MM.1S (cell line): ENCODE data around the gene MTA2.
"Not testable (repeated sequence)": the region's sequence is repeated elsewhere in the genome, so short reads cannot be mapped to it uniquely, and the experiment has no call there.

ENCODE experiments used
- DNase-seq: peaks from one replicate; pipeline ENCODE4 v3.0.0-alpha.2; 2015
- H2AFZ ChIP-seq: fragments of 300-600 bp; sonication (generic); 2 replicates; pipeline ENCODE4 v1.6.0; 2016; ENCODE audit warnings: antibody characterized with exemption, low read length
- H3F3A ChIP-seq: fragments of 300-600 bp; sonication (generic); 2 replicates; pipeline ENCODE4 v1.6.1; 2016; ENCODE audit warnings: mild to moderate bottlenecking, antibody characterized with exemption, low read length, moderate library complexity, mixed read lengths; ENCODE audit not compliant: insufficient read depth
- H3K27ac ChIP-seq: fragments of 300-600 bp; sonication (generic); 2 replicates; pipeline ENCODE4 v1.5.1; 2016; ENCODE audit warnings: mild to moderate bottlenecking, low read length
- H3K27me3 ChIP-seq: fragments of 300-600 bp; sonication (generic); replicated peaks from 2 replicates; pipeline ENCODE4 v1.6.0; 2016; ENCODE audit warnings: low read length; ENCODE audit not compliant: insufficient read depth
- H3K36me3 ChIP-seq: fragments of 300-600 bp; sonication (generic); replicated peaks from 2 replicates; pipeline ENCODE4 v1.6.1; 2016; ENCODE audit warnings: mild to moderate bottlenecking, low read length, mixed read lengths; ENCODE audit not compliant: insufficient read depth
- H3K4me1 ChIP-seq: fragments of 300-600 bp; sonication (generic); 2 replicates; pipeline ENCODE4 v1.6.1; 2016; ENCODE audit warnings: low read length, mixed read lengths
- H3K4me2 ChIP-seq: fragments of 300-600 bp; sonication (generic); 2 replicates; pipeline ENCODE4 v1.6.0; 2016; ENCODE audit warnings: low read depth, low read length
- H3K4me3 ChIP-seq: fragments of 300-600 bp; sonication (generic); 2 replicates; pipeline ENCODE4 v1.5.1; 2016; ENCODE audit warnings: low read length, mixed read lengths
- H3K79me2 ChIP-seq: fragments of 300-600 bp; sonication (generic); 2 replicates; pipeline ENCODE4 v1.6.1; 2016; ENCODE audit warnings: mixed run types, low read length, mixed read lengths
- H3K9ac ChIP-seq: fragments of 300-600 bp; sonication (generic); 2 replicates; pipeline ENCODE4 v1.6.1; 2016; ENCODE audit warnings: low read length, mixed read lengths
- H3K9me2 ChIP-seq: fragments of 300-600 bp; sonication (generic); replicated peaks from 2 replicates; pipeline ENCODE4 v1.6.1; 2016; ENCODE audit warnings: mild to moderate bottlenecking, low read length, mixed read lengths; ENCODE audit not compliant: insufficient read depth
- H3K9me3 ChIP-seq: fragments of 300-600 bp; sonication (generic); replicated peaks from 2 replicates; pipeline ENCODE4 v1.6.1; 2016; ENCODE audit warnings: mild to moderate bottlenecking, low read length, mixed read lengths; ENCODE audit not compliant: insufficient read depth
- H4K20me1 ChIP-seq: fragments of 300-600 bp; sonication (generic); 2 replicates; pipeline ENCODE4 v1.6.1; 2016; ENCODE audit warnings: mild to moderate bottlenecking, low read length, moderate library complexity, mixed read lengths; ENCODE audit not compliant: insufficient read depth
- CTCF ChIP-seq: fragments of 300-600 bp; sonication (generic); IDR thresholded peaks from 2 replicates; pipeline ENCODE4 v1.5.1; 2016; ENCODE audit warnings: antibody characterized with exemption, low read length, mixed read lengths
- EZH2 ChIP-seq: fragments of 300-600 bp; sonication (generic); optimal IDR thresholded peaks from 2 replicates; pipeline ENCODE3; 2017; ENCODE audit warnings: low read depth, mild to moderate bottlenecking, antibody characterized with exemption, low read length, mixed read lengths
- EZH2phosphoT487 ChIP-seq: fragments of 300-600 bp; sonication (generic); IDR thresholded peaks from 2 replicates; pipeline ENCODE4 v1.6.1; 2018; ENCODE audit warnings: antibody characterized with exemption, low read length

The MTA2 gene

DNA sequence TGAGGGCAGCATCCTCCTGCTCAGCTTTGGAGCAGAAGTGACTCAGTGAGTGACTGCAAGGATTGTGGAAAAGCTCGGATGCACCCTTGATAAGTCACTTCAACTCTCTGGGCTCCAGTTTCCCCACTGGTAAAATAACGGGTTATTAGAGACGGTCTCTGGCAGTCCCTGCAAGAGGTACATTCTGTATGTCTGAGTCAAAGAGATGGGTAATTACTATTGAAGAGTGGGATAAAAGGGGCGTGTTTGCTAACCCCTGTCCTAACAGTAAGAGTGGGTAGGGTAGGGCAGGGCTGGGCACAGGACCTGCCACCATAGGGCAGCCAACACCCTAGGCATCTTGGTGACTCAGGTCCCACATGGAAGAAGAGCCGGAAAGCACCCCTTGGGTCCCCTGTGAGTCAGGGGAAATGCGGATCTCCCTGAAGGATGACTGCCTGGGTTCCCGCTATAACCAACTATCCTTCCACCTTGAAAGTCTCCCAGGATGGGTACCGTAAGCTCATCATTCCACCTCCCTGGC is 47.8 kb downstream of the MTA2 start:
- Histone ChIP-seq H3K27ac (no peak overlapping the region), H3K9me2 (no peaks in the 10 kb centered on the region), H3K79me2 (peaks cover 4% of the 10 kb centered on the region), H3K4me3 (no peak overlapping the region), H4K20me1 (no peaks in the 10 kb centered on the region), H3K4me1 (peaks cover 66% of the 10 kb centered on the region), H3K4me2 (no peak overlapping the region), H3F3A (peaks cover 55% of the 10 kb centered on the region), H3K36me3 (no peaks in the 10 kb centered on the region), H3K9ac (no peak overlapping the region), H3K27me3 (no peaks in the 10 kb centered on the region), H2AFZ (no peak overlapping the region), H3K9me3 (no peaks in the 10 kb centered on the region)
- TF ChIP-seq CTCF (no peak), EZH2 (no peak), EZH2phosphoT487 (no peak)
- DNase-seq = no peak

DNA sequence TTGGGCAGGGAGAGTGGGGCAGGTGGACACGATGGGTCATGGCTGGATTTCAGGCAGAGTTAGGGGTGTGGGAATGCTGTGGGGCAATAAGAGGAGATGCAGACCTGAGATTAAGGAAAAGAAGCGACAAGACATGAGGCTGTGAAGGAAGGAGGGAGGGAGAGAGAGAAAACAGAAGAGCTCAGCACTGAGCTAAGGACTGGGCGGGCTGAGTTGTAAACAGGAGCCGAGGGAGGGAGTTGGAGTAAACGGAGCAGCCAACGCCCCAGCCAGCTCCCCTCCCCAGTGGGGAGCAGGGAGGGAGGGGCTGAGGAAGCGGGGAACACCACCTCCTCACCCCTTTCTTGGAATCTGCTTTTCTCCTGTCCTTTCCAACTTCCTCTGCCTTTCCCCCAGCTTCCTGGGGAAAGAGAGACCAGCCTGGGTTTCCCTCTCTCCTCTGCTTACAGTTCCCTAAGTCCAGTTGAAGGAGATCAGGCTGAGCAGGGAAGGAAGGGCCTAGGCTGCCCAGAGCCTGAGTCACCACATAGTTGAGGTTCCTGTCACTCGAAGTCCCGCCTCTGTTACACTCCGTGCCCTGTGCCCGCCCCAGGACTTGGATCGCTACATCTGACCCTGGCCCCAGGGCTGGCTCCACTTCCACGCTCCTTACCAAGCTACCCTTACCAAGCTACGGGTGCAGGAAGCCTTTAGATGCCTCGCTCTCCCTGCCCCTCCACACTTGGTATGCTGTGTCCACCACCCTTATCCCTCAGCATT is 48.4 kb downstream of the MTA2 start:
- Histone ChIP-seq H3K27ac (peak overlapping the region; percentile 83; the same call in 1 of the 2 replicates), H3K9me2 (no peaks in the 10 kb centered on the region), H3F3A (peaks cover 49% of the 10 kb centered on the region), H3K9me3 (no peaks in the 10 kb centered on the region), H3K79me2 (no peaks in the 10 kb centered on the region), H2AFZ (no peak overlapping the region), H3K4me2 (no peak overlapping the region), H3K4me1 (peaks cover 60% of the 10 kb centered on the region), H3K27me3 (peaks cover 5% of the 10 kb centered on the region; the same call in 1 of the 2 replicates), H4K20me1 (no peaks in the 10 kb centered on the region), H3K36me3 (no peaks in the 10 kb centered on the region), H3K9ac (no peak overlapping the region), H3K4me3 (no peak overlapping the region)
- no peak for TF ChIP-seq CTCF
- TF ChIP-seq EZH2 = no peak
- no peak for TF ChIP-seq EZH2phosphoT487
- DNase-seq = no peak

DNA sequence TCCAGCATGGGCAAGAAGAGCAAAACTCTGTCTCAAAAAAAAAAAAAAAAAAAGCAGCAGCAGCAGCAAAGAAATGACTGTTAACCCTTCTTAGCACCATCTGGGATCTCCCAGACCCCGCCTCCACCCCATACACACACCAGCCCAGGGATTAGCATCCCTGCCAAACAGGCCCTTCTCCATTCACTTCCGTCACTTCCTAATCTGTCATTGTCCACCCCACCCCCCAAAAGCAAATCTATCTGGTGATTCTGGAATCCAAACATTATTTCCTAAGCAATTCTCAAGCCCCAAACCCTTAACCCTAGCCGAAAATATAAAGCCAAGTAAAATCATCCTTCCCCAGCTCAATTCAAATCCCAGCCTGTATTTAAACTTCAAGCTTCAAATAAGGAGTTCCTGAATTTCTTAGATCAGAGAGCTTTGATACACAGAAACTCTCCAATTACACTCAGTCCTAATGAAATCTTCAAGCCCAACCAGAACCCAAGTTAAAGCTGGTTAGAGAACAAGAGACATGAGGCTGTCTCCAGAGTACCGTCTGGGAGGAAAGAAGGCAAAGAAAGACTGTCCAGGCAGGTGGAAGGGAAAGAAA is 49.1 kb downstream of the MTA2 start:
- DNase-seq = no peak
- Histone ChIP-seq H3K27ac (peak overlapping the region; percentile 83; the same call in 1 of the 2 replicates), H3K9me3 (no peaks in the 10 kb centered on the region), H3K4me2 (no peak overlapping the region), H3K36me3 (no peaks in the 10 kb centered on the region), H3F3A (peaks cover 42% of the 10 kb centered on the region), H2AFZ (no peak overlapping the region), H3K4me1 (peaks cover 53% of the 10 kb centered on the region), H4K20me1 (no peaks in the 10 kb centered on the region), H3K9ac (peak overlapping the region; percentile 52; the same call in 1 of the 2 replicates), H3K9me2 (no peaks in the 10 kb centered on the region), H3K79me2 (no peaks in the 10 kb centered on the region), H3K27me3 (peaks cover 12% of the 10 kb centered on the region; the same call in 1 of the 2 replicates), H3K4me3 (no peak overlapping the region)
- TF ChIP-seq EZH2 (no peak), CTCF (no peak)

DNA sequence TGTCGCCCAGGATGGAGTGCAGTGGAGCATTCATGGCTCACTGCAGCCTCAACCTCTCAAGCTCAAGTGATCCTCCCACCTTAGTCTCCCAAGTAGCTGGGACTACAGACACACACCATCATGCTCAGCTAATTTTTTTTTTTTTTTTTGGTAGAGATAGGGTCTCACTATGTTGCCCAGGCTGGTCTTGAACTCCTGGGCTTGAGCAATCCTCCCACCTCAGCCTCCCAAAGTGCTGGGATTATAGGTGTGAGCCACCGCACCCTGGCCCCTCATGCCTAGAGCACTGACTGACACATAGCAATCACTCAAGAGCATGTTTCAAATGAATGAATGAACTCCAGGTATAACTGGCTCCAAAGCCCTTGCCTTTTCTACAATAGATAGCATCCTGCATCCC is 51.2 kb downstream of the MTA2 start:
- not testable (repeated sequence) for H2AFZ ChIP-seq, H3K4me2 ChIP-seq, H3K79me2 ChIP-seq, H3K9ac ChIP-seq, H3K9me2 ChIP-seq, H3K4me3 ChIP-seq, H3K9me3 ChIP-seq, H4K20me1 ChIP-seq, DNase-seq, H3K27ac ChIP-seq, H3K36me3 ChIP-seq
- Histone ChIP-seq H3K4me1 (peaks cover 37% of the 10 kb centered on the region), H3K27me3 (peaks cover 30% of the 10 kb centered on the region), H3F3A (peaks cover 21% of the 10 kb centered on the region)
